Uterus (tissue), 4 donors: ENCODE measurements around the gene SLAIN2. TPM values are rescaled to one million over a fixed set of nuclear protein-coding genes. Genes with fewer than 3 reads are reported as not detected.

Experiments used
- DNase-seq, 2 donors: peaks; one replicate each; pipeline ENCODE4 v3.0.0-alpha.2; 2019 to 2020
- H3K27ac ChIP-seq, 2 donors: fragments of 200-600 bp; sonication (generic); 1 replicate in 1 of 2; 2 replicates in 1 of 2; pipeline ENCODE4 v1.5.1; 2016 to 2018
- H3K27me3 ChIP-seq, 2 donors: fragments of 200-600 bp; sonication (generic); one replicate each; pipeline ENCODE4 v1.5.1; 2018 to 2019; ENCODE audit warnings: control low read depth in 1 of 2
- H3K36me3 ChIP-seq, 2 donors: fragments of 200-600 bp; sonication (generic); one replicate each; pipeline ENCODE4 v1.5.1; 2019; ENCODE audit warnings: control low read depth in 1 of 2
- H3K4me1 ChIP-seq, 2 donors: fragments of 200-600 bp; sonication (generic); one replicate each; pipeline ENCODE4 v1.5.1; 2018 to 2019; ENCODE audit warnings: control low read depth in 1 of 2
- H3K4me3 ChIP-seq, 2 donors: fragments of 200-600 bp; sonication (generic); 1 replicate in 1 of 2; 2 replicates in 1 of 2; pipeline ENCODE4 v1.5.1; 2018 to 2019; ENCODE audit warnings: mild to moderate bottlenecking in 1 of 2
- H3K9me3 ChIP-seq, 2 donors: fragments of 200-600 bp; sonication (generic); one replicate each; pipeline ENCODE4 v1.5.1; 2019; ENCODE audit warnings: control low read depth in 1 of 2
- CTCF ChIP-seq, 4 experiments: fragments of 200-600 bp in 2 of 4; fragments of 450-650 bp in 2 of 4; sonication (generic) in 2 of 4; IDR thresholded peaks; one replicate each; pipeline ENCODE4 v1.5.1; 2016 to 2019; ENCODE audit warnings: antibody characterized with exemption in 4 of 4, mild to moderate bottlenecking in 2 of 4, moderate library complexity in 1 of 4
- POLR2A ChIP-seq, 2 donors: fragments of 450-650 bp; IDR thresholded peaks; one replicate each; pipeline ENCODE4 v1.6.1; 2016; ENCODE audit warnings: antibody characterized with exemption in 2 of 2, mild to moderate bottlenecking in 1 of 2, moderate library complexity in 1 of 2
- intact Hi-C: fragments of 100-400 bp; cut with DNase I; formaldehyde crosslinking; loops from one replicate; pipeline ENCODE4 v1.15.1; 2023; ENCODE audit warnings: low total_unique reads
- total RNA-seq, 4 donors: library from RNA; depleted of rRNA in 3 of 4; stranded (reverse); fragments of >200 nt in 3 of 4; gene quantifications; one replicate each; pipeline versions ENCODE4 v1.1.0 to v1.2.4, GENCODE V29; 2014 to 2023
- donor health status: DM: yes; HTN: yes; CAD: no.

Gene SLAIN2
- total RNA-seq, 4 donors from 2014 or later, result 20.0 to 120 (median 62.0) TPM

GRCh38 chr4:48360285-48361011 is 19.1 kb downstream of the SLAIN2 start:
- TF ChIP-seq POLR2A (IDR thresholded peaks at IDR 0.05), result no peak
- no peak for TF ChIP-seq CTCF (IDR thresholded peaks at IDR 0.05)
- intact Hi-C loops, result no loop called here
- H3K4me1 ChIP-seq, result no peaks in the 10 kb centered on the region
- DNase-seq, result no peak
- no peak overlapping the region for H3K27ac ChIP-seq
- H3K27me3 ChIP-seq, result no peaks in the 10 kb centered on the region
- no peaks in the 10 kb centered on the region for H3K9me3 ChIP-seq
- H3K36me3 ChIP-seq, result no peaks in the 10 kb centered on the region
- no peak overlapping the region for H3K4me3 ChIP-seq

GRCh38 chr4:48361012-48361400 is 19.7 kb downstream of the SLAIN2 start:
- TF ChIP-seq POLR2A (IDR thresholded peaks at IDR 0.05), result no peak
- no peak for TF ChIP-seq CTCF (IDR thresholded peaks at IDR 0.05)
- H3K4me3 ChIP-seq, result no peak overlapping the region
- no peak for DNase-seq
- H3K36me3 ChIP-seq, result no peaks in the 10 kb centered on the region
- no peaks in the 10 kb centered on the region for H3K27me3 ChIP-seq
- no peaks in the 10 kb centered on the region for H3K9me3 ChIP-seq
- no peaks in the 10 kb centered on the region for H3K4me1 ChIP-seq
- no peak overlapping the region for H3K27ac ChIP-seq
- intact Hi-C loops, result no loop called here

GRCh38 chr4:48366611-48367010 is 25.3 kb downstream of the SLAIN2 start:
- TF ChIP-seq CTCF (IDR thresholded peaks at IDR 0.05) (no peak), POLR2A (IDR thresholded peaks at IDR 0.05) (no peak)
- intact Hi-C loops, result no loop called here

GRCh38 chr4:48367016-48367415 is 25.7 kb downstream of the SLAIN2 start:
- H3K27ac ChIP-seq, result no peak overlapping the region
- H3K4me3 ChIP-seq, result no peak overlapping the region
- TF ChIP-seq CTCF (IDR thresholded peaks at IDR 0.05) (no peak), POLR2A (IDR thresholded peaks at IDR 0.05) (no peak)
- H3K36me3 ChIP-seq, result no peaks in the 10 kb centered on the region
- peaks cover 0 to 4% of the 10 kb centered on the region in 2 donors for H3K4me1 ChIP-seq
- H3K27me3 ChIP-seq, result no peaks in the 10 kb centered on the region
- DNase-seq, result no peak
- intact Hi-C loops, result no loop called here
- H3K9me3 ChIP-seq, result no peaks in the 10 kb centered on the region

More at GRCh38 chr4:48366611-48367010, 25.3 kb downstream of the SLAIN2 start:
- H3K36me3 ChIP-seq, result no peaks in the 10 kb centered on the region
- DNase-seq, result no peak
- no peak overlapping the region for H3K4me3 ChIP-seq
- H3K27me3 ChIP-seq, result no peaks in the 10 kb centered on the region
- H3K9me3 ChIP-seq, result no peaks in the 10 kb centered on the region
- H3K4me1 ChIP-seq, result peaks cover 0 to 4% of the 10 kb centered on the region in 2 donors
- no peak overlapping the region for H3K27ac ChIP-seq

GRCh38 chr4:48368389-48368788 is 27.1 kb downstream of the SLAIN2 start:
- Histone ChIP-seq H3K27ac (no peak overlapping the region), H3K9me3 (no peaks in the 10 kb centered on the region), H3K4me3 (no peak overlapping the region), H3K36me3 (no peaks in the 10 kb centered on the region), H3K27me3 (no peaks in the 10 kb centered on the region), H3K4me1 (peaks cover 0 to 4% of the 10 kb centered on the region in 2 donors)
- intact Hi-C loops, result no loop called here
- DNase-seq, result no peak
- TF ChIP-seq POLR2A (IDR thresholded peaks at IDR 0.05) (no peak), CTCF (IDR thresholded peaks at IDR 0.05) (no peak)
